Stromal cell of bone marrow (primary cell): Measurements from ENCODE around the gene SMYD2.

Experiments used
- DNase-seq: peaks from one replicate; pipeline ENCODE4 v3.0.0-alpha.2; 2012; ENCODE audit warnings: low read depth

SMYD2 gene

GRCh38 chr1:214361636-214362035, 80.7 kb downstream of the SMYD2 start:
- DNase-seq = no peak

GRCh38 chr1:214362188-214362882, 81.4 kb downstream of the SMYD2 start:
- DNase-seq = no peak

- DNase-seq = no peak
These were observed 82.4 kb downstream of the SMYD2 start for GRCh38 chr1:214363386-214363785.

- DNase-seq = no peak
These were observed 83.4 kb downstream of the SMYD2 start for GRCh38 chr1:214364386-214364785.

- DNase-seq = no peak
These were observed 83.9 kb downstream of the SMYD2 start for GRCh38 chr1:214364786-214365295.

- no peak for DNase-seq
These were observed 86.9 kb downstream of the SMYD2 start for GRCh38 chr1:214367841-214368240.

- no peak for DNase-seq
These were observed 88.4 kb downstream of the SMYD2 start for GRCh38 chr1:214369364-214369763.

GRCh38 chr1:214370615-214371014, 89.7 kb downstream of the SMYD2 start:
- DNase-seq = no peak

GRCh38 chr1:214372092-214372491, 91.1 kb downstream of the SMYD2 start:
- no peak for DNase-seq

GRCh38 chr1:214377485-214377884, 96.5 kb downstream of the SMYD2 start:
- DNase-seq = no peak

- no peak for DNase-seq
These were observed 96.9 kb downstream of the SMYD2 start for GRCh38 chr1:214377886-214378285.

GRCh38 chr1:214378492-214378891, 97.5 kb downstream of the SMYD2 start:
- DNase-seq = no peak

GRCh38 chr1:214379236-214379970, 98.4 kb downstream of the SMYD2 start:
- no peak for DNase-seq

- DNase-seq = no peak
These were observed 99.4 kb downstream of the SMYD2 start for GRCh38 chr1:214380396-214380795.

- no peak for DNase-seq
These were observed 100.2 kb downstream of the SMYD2 start for GRCh38 chr1:214380986-214381695.

- no peak for DNase-seq
These were observed 102.7 kb downstream of the SMYD2 start for GRCh38 chr1:214383381-214384372.

- no peak for DNase-seq
These were observed 103.6 kb downstream of the SMYD2 start for GRCh38 chr1:214384373-214385079.

GRCh38 chr1:214385428-214385827, 104.5 kb downstream of the SMYD2 start:
- no peak for DNase-seq

- DNase-seq = no peak
These were observed 105.4 kb downstream of the SMYD2 start for GRCh38 chr1:214386333-214386732.
